Renal cortical epithelial cell (primary cell): ENCODE measurements around the gene ARHGAP15. TPM values are rescaled to one million over a fixed set of nuclear protein-coding genes. Genes with fewer than 3 reads are reported as not detected.

Experiments
- DNase-seq: peaks from one replicate; pipeline ENCODE4 v3.0.0-alpha.2; 2011; ENCODE audit warnings: low read depth
- total RNA-seq: library from RNA; depleted of rRNA; stranded (reverse); fragments of >200 nt; gene quantifications from 2 replicates; pipeline ENCODE4 v1.2.3, GENCODE V29; 2014

The ARHGAP15 gene
- total RNA-seq, 1 donor from 2014 or later: not detected

- DNase-seq: no peak
These were observed 39.9 kb downstream of the ARHGAP15 start for GRCh38 chr2:143169105-143169504.

- DNase-seq: no peak
These were observed 42.6 kb downstream of the ARHGAP15 start for GRCh38 chr2:143171817-143172216.

- no peak for DNase-seq
These were observed 46.2 kb downstream of the ARHGAP15 start for GRCh38 chr2:143175438-143175837.

GRCh38 chr2:143176606-143177005 lies 47.4 kb downstream of the ARHGAP15 start:
- no peak for DNase-seq

- peak; percentile 29 for DNase-seq
These were observed 48.0 kb downstream of the ARHGAP15 start for GRCh38 chr2:143177096-143177786.

GRCh38 chr2:143181494-143181893 lies 52.3 kb downstream of the ARHGAP15 start:
- DNase-seq: no peak

GRCh38 chr2:143182649-143183048 lies 53.4 kb downstream of the ARHGAP15 start:
- DNase-seq: no peak

- DNase-seq: no peak
These were observed 54.7 kb downstream of the ARHGAP15 start for GRCh38 chr2:143183804-143184463.

- no peak for DNase-seq
These were observed 57.7 kb downstream of the ARHGAP15 start for GRCh38 chr2:143186876-143187275.

- no peak for DNase-seq
These were observed 61.2 kb downstream of the ARHGAP15 start for GRCh38 chr2:143190431-143190830.

- DNase-seq: no peak
These were observed 62.9 kb downstream of the ARHGAP15 start for GRCh38 chr2:143192106-143192505.

- no peak for DNase-seq
These were observed 63.5 kb downstream of the ARHGAP15 start for GRCh38 chr2:143192716-143193115.

GRCh38 chr2:143193121-143193520 lies 63.9 kb downstream of the ARHGAP15 start:
- no peak for DNase-seq

- DNase-seq: no peak
These were observed 66.3 kb downstream of the ARHGAP15 start for GRCh38 chr2:143195511-143195910.

- DNase-seq: no peak
These were observed 74.8 kb downstream of the ARHGAP15 start for GRCh38 chr2:143204062-143204461.

- peak; percentile 41 for DNase-seq
These were observed 76.0 kb downstream of the ARHGAP15 start for GRCh38 chr2:143205106-143205764.

- DNase-seq: no peak
These were observed 80.6 kb downstream of the ARHGAP15 start for GRCh38 chr2:143209570-143210445.

GRCh38 chr2:143210446-143210819 lies 81.2 kb downstream of the ARHGAP15 start:
- no peak for DNase-seq

GRCh38 chr2:143217512-143218115 lies 88.4 kb downstream of the ARHGAP15 start:
- DNase-seq: no peak

GRCh38 chr2:143218621-143219020 lies 89.4 kb downstream of the ARHGAP15 start:
- DNase-seq: no peak

- DNase-seq: no peak
These were observed 90.0 kb downstream of the ARHGAP15 start for GRCh38 chr2:143219266-143219665.

- no peak for DNase-seq
These were observed 94.3 kb downstream of the ARHGAP15 start for GRCh38 chr2:143223556-143223955.
